Measurements from ENCODE around the gene ANKRD62. TPM values are rescaled to one million over a fixed set of nuclear protein-coding genes. Genes with fewer than 3 reads are reported as not detected.
"Not testable (repeated sequence)": the region's sequence is repeated elsewhere in the genome, so short reads cannot be mapped to it uniquely, and the experiment has no call there.

Gene ANKRD62
- total RNA-seq, 4 donors from 2014 or later: under 0.01 to 0.97 (median 0.27) TPM; not detected in 1

GRCh38 chr18:12109836-12110235 is 16.2 kb downstream of the ANKRD62 start:
- H3K9me3 ChIP-seq: no peaks in the 10 kb centered on the region
- 81 to 87% methylated on average over 3 of the region's 3 CpGs for WGBS, 2 donors
- peaks cover 0 to 11% (median 0%) of the 10 kb centered on the region in 3 donors for H3K4me1 ChIP-seq
- H3K4me3 ChIP-seq: no peak overlapping the region
- TF ChIP-seq POLR2A (IDR thresholded peaks at IDR 0.05) (no peak), CTCF (IDR thresholded peaks at IDR 0.05) (no peak)
- DNase-seq: no peak
- H3K27me3 ChIP-seq: no peaks in the 10 kb centered on the region
- no peak overlapping the region for H3K27ac ChIP-seq
- no peaks in the 10 kb centered on the region for H3K36me3 ChIP-seq
- intact Hi-C loops (cut with DNase I): no loop called here

- DNase-seq: no peak
- no peak overlapping the region for H3K4me3 ChIP-seq
- 31 to 53% methylated on average over 5 of the region's 5 CpGs for WGBS, 2 donors
These were observed 20.5 kb downstream of the ANKRD62 start for GRCh38 chr18:12113999-12114646.

GRCh38 chr18:12119358-12119757 is 25.7 kb downstream of the ANKRD62 start:
- peaks cover 0 to 4% (median 0%) of the 10 kb centered on the region in 4 donors for H3K27me3 ChIP-seq
- H3K27ac ChIP-seq: no peak overlapping the region
- DNase-seq: no peak
- H3K4me3 ChIP-seq: no peak overlapping the region
- peaks cover 0 to 5% (median 0%) of the 10 kb centered on the region in 3 donors for H3K4me1 ChIP-seq
- TF ChIP-seq POLR2A (IDR thresholded peaks at IDR 0.05) (no peak), CTCF (IDR thresholded peaks at IDR 0.05) (no peak)
- intact Hi-C loops (cut with DNase I): no loop called here
- H3K36me3 ChIP-seq: no peaks in the 10 kb centered on the region
- H3K9me3 ChIP-seq: no peaks in the 10 kb centered on the region
- WGBS, 2 donors: 57 to 81% methylated on average over 2 of the region's 2 CpGs

More at GRCh38 chr18:12113999-12114646, 20.5 kb downstream of the ANKRD62 start:
- Histone ChIP-seq H3K36me3 (no peaks in the 10 kb centered on the region), H3K27ac (peak overlapping the region in 1 of 4 donors; percentile 54), H3K9me3 (no peaks in the 10 kb centered on the region), H3K4me1 (peaks cover 0 to 11% (median 0%) of the 10 kb centered on the region in 3 donors), H3K27me3 (no peaks in the 10 kb centered on the region)
- intact Hi-C loops (cut with DNase I): no loop called here
- TF ChIP-seq CTCF (IDR thresholded peaks at IDR 0.05) (no peak), POLR2A (IDR thresholded peaks at IDR 0.05) (no peak)

- no peaks in the 10 kb centered on the region for H3K36me3 ChIP-seq
- H3K4me3 ChIP-seq: no peak overlapping the region
- H3K27me3 ChIP-seq: peaks cover 0 to 11% (median 0%) of the 10 kb centered on the region in 4 donors
- no peaks in the 10 kb centered on the region for H3K9me3 ChIP-seq
- no peaks in the 10 kb centered on the region for H3K4me1 ChIP-seq
- no peak overlapping the region for H3K27ac ChIP-seq
- DNase-seq: no peak
- TF ChIP-seq CTCF (IDR thresholded peaks at IDR 0.05) (no peak), POLR2A (IDR thresholded peaks at IDR 0.05) (no peak)
- WGBS, 2 donors: 60 to 67% methylated on average over 15 of the region's 15 CpGs
- intact Hi-C loops (cut with DNase I): no loop called here
These were observed 27.8 kb downstream of the ANKRD62 start for GRCh38 chr18:12121175-12122042.

- H3K9me3 ChIP-seq; DNase-seq; H3K36me3 ChIP-seq; intact Hi-C loops (cut with DNase I); H3K4me3 ChIP-seq; H3K4me1 ChIP-seq; H3K27ac ChIP-seq: not testable (repeated sequence)
- 71 to 81% methylated on average over 3 of the region's 3 CpGs for WGBS, 2 donors
- peaks cover 0 to 11% (median 0%) of the 10 kb centered on the region in 4 donors for H3K27me3 ChIP-seq
These were observed 28.4 kb downstream of the ANKRD62 start for GRCh38 chr18:12122043-12122389.

- H3K36me3 ChIP-seq; H3K9me3 ChIP-seq; H3K4me1 ChIP-seq; H3K27ac ChIP-seq; DNase-seq; intact Hi-C loops (cut with DNase I); H3K4me3 ChIP-seq: not testable (repeated sequence)
- peaks cover 0 to 11% (median 0%) of the 10 kb centered on the region in 4 donors for H3K27me3 ChIP-seq
- WGBS, 2 donors: 76 to 77% methylated on average over 4 of the region's 4 CpGs
These were observed 34.0 kb downstream of the ANKRD62 start for GRCh38 chr18:12127647-12128046.

GRCh38 chr18:12138831-12139230 is 45.2 kb downstream of the ANKRD62 start:
- H3K27me3 ChIP-seq; intact Hi-C loops (cut with DNase I): not testable (repeated sequence)

GRCh38 chr18:12140866-12141265 is 47.2 kb downstream of the ANKRD62 start:
- DNase-seq; H3K27ac ChIP-seq; H3K9me3 ChIP-seq; H3K27me3 ChIP-seq; H3K36me3 ChIP-seq; H3K4me3 ChIP-seq; H3K4me1 ChIP-seq; intact Hi-C loops (cut with DNase I): not testable (repeated sequence)
- 73 to 91% methylated on average over 4 of the region's 12 CpGs for WGBS, 2 donors

More at GRCh38 chr18:12138831-12139230, 45.2 kb downstream of the ANKRD62 start:
- DNase-seq, H3K36me3 ChIP-seq, H3K4me1 ChIP-seq, H3K9me3 ChIP-seq, H3K4me3 ChIP-seq, H3K27ac ChIP-seq: not testable (repeated sequence)
- 47 to 74% methylated on average over 2 to 3 of the region's 4 CpGs for WGBS, 2 donors

GRCh38 chr18:12141778-12142177 is 48.1 kb downstream of the ANKRD62 start:
- no CpG with 5 or more reads among the region's 5 CpGs for WGBS, 2 donors
- H3K4me1 ChIP-seq; H3K36me3 ChIP-seq; H3K27me3 ChIP-seq; H3K4me3 ChIP-seq; H3K9me3 ChIP-seq; intact Hi-C loops (cut with DNase I); H3K27ac ChIP-seq; DNase-seq: not testable (repeated sequence)

All from esophagus squamous epithelium (tissue), 5 donors.